HG03354 (cell line): ENCODE measurements around the gene CCDC171.

Source experiments
- ATAC-seq: cut with Tn5 transposase; IDR thresholded peaks from one replicate; pipeline ENCODE4 v1.9.1; 2021; ENCODE audit warnings: mild to moderate bottlenecking; ENCODE audit not compliant: unreplicated experiment, poor library complexity, severe bottlenecking

Gene CCDC171

GRCh38 chr9:15959663-15960062, 406.8 kb downstream of the CCDC171 start:
- ATAC-seq: no peak

DNA sequence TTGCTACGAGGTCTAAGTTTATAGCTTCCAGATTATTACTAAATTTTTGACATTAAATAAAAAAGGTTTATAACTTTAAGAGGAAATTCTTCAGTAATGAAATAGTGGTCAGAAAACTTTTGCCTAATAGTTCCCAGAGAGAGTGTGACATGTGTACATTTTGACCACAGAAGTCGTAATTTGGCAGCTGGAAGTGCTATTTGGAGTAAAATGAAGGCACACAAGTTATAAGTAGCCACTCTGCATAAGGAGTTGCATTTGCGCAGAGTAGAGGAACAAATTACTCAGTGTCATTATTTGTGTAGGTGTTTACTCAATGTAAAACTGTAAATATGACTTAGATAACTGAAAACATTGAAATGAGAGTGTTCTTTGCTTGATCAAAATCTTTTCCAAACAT, 408.4 kb downstream of the CCDC171 start:
- no peak for ATAC-seq

GRCh38 chr9:15965246-15965745, 412.5 kb downstream of the CCDC171 start:
- ATAC-seq: no peak

DNA sequence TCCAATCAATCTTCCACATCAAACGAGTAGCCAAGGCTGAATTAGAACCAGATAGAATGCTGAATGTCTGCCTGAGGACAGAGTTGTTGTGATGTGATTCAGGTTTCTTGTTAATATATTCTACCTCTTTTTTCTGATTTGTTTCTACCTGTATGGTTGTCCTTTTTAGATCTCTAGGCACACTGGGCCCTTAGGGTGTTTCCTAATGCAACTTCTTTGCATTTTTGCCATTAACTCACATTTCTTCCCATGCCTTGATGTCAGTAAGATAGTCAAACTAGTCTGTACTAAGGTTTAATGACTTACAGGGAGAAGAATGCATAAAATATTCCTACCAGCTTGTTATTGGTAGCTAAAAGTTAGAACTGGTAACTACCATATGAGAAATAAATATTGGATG, 413.6 kb downstream of the CCDC171 start:
- no peak for ATAC-seq

DNA sequence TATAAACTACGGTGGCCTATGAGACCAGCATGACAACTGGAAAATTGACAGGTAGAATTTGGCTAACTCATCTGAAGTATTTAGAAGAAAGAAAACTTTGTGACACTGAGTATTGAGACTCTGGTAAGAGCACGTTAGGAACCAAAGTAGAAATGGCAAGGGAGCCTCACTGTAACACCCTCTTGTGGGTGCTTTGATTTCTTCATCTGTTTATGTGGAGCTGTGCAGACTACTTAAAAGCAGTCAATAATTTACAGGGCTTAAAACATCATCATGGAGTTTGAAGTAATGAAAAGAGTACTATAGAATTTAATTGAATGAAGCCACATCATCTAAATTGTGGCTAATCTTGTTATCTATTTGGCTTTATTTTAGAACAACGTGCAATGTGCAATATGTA, 414.2 kb downstream of the CCDC171 start:
- ATAC-seq: no peak

DNA sequence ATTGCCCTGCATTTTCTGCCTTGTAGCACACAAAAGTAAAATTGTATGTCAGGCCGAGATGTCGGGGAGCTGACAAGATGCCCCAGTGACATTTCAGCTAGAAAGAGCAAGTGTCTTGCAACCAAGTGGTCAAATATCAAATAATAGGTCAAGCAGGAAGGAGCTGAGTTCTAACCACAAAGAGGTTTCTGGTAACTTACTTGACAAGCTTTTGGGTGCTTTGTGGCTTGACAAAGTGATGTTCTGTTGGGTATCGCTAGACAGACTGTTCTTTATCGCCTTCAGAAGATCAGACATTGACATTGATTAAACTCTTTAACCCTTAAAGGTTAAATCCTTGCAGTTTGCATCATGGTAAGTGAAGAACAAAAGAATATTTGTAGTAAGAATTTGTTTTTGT, 419.9 kb downstream of the CCDC171 start:
- no peak for ATAC-seq

- no peak for ATAC-seq
Observed at GRCh38 chr9:15975101-15975778, 422.4 kb downstream of the CCDC171 start.

- ATAC-seq: no peak
Observed at GRCh38 chr9:15977438-15977837, 424.6 kb downstream of the CCDC171 start.

DNA sequence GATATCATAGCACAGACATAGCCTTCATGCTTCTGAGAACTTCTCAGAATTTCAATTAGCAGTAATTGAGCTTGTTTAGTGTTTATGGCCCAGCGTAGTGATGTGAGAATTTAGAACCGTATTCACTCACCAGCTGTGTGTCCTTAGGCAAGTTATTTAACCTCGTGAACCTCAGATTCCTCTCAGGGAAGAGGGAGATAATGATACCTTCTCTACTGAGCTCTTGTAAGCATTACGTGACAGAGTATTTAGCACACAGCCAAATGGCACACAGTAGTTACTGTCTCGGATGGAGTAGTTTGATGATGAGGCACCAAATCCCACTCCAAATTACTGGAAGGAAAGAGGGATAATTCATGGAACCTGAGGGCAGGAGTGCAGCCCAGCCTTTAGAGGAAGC, 429.3 kb downstream of the CCDC171 start:
- no peak for ATAC-seq

DNA sequence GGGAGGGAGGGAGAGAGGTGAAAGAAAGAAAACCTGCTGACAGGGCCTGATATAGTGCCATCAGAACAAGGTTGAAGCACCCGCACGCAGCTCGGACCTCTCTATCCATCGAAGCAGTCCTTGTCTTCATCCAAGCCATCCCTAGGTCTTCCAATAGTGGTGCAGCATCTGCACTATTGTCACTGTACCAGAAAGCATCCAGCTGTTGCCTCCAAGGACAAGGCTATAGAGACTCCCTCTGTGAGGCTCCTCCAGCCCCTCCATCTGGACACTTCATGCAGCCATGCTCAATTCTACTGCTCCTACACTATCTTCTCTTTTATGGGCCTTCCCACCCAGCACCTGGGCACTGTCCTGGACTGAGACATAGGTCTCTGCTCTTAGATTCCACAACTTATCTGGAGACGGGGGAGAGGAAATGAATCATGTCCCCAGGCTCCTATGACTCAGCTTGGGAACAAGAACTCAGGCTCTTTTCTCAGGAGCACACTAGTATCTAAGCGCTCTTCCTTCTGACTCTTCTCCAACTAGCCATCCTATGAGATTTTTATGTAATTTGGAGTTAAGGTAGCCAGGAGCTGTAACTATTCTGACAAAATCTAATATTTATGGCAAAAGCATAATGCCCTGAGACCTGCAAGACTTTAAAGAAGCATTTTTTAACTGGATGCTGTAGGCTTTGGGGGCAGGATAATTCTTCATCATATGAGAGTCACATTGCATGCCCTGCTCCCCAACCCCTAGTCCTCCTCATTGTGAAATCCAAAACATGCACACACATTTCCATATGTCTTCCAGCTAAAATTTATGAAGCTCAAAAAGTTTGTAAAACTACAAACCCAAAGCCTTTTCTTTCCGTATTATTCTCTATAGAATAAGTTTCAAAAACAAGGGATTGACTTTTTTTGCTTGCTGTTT, 446.8 kb downstream of the CCDC171 start:
- ATAC-seq: no peak

GRCh38 chr9:16000811-16001210, 448.0 kb downstream of the CCDC171 start:
- ATAC-seq: no peak

DNA sequence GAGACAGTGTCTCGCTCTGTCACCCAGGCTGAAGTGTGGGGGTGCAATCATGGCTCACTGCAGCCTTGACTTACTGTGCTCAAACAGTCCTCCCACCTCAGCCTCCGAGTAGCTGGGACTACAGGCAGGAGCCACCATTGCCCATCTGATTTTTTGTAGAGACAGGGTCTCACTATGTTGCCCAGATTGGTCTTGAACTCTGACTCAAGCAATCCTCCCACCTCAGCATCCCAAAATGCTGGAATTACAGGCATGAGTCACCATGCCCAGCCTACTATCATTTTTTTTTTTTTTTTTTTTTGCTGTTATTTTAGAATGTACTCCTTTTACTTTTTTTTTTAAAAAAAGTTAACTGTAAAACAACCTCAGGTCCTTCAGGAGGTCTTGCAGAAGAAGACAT, 449.0 kb downstream of the CCDC171 start:
- no peak for ATAC-seq

- no peak for ATAC-seq
Observed at GRCh38 chr9:16002816-16003215, 450.0 kb downstream of the CCDC171 start.

- ATAC-seq: no peak
Observed at GRCh38 chr9:16003785-16004184, 450.9 kb downstream of the CCDC171 start.

DNA sequence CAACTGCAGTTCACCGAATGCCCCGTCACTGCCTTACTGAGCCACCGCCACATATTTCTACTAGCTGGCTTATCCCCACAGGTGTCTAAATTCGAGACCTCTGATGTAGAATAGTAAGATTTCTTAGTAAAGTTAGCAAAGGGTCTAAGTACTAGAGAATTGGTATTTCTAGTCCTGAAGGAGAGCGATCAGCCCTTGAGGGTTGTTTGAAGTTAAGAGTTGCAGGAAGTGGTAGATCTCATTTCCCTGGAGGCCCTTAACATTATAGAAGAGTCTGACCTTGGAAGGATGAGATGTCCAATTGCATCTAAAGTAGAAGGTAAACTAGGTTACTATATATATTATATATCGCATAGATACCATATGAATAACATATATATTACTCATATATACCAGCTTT, 451.8 kb downstream of the CCDC171 start:
- no peak for ATAC-seq

- no peak for ATAC-seq
Observed at GRCh38 chr9:16010221-16010620, 457.4 kb downstream of the CCDC171 start.

DNA sequence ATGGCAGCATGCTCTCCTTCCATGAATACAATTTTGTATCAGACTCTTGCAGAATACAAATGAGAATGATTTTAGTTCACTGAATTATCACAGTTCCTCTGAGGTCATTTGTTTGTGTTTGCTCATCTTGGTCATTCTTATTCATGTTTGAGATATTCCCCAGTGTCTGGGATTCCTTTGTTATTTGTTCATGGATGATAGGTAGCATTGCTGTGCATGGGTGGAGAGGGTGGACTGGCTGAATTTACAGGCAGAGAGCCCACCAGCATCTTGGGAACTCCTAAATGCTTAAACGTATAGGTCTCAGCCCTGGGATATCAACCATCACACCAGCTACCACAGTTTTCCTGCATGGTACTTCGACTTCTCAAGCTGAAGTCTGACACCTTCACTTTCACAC, 459.8 kb downstream of the CCDC171 start:
- ATAC-seq: no peak

DNA sequence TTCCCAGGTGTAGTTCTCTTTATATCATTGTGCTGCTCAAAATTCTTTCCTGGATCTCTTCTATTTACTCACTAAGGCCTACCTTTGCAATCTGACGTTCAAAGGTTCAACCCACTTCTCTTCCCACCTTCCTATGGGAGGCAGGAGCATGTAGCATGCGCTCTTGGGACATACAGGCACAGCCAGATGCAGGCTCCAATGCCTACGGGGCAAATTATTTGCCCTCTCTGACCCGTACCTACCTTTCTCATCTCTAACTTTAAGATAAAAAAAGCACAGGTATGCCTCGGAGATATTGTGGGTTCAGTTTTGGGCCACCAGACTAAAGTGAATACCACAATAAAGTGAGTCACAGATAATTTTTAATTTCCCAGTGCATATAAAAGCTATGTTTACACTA, 460.5 kb downstream of the CCDC171 start:
- no peak for ATAC-seq

GRCh38 chr9:16013826-16014225, 461.0 kb downstream of the CCDC171 start:
- no peak for ATAC-seq

DNA sequence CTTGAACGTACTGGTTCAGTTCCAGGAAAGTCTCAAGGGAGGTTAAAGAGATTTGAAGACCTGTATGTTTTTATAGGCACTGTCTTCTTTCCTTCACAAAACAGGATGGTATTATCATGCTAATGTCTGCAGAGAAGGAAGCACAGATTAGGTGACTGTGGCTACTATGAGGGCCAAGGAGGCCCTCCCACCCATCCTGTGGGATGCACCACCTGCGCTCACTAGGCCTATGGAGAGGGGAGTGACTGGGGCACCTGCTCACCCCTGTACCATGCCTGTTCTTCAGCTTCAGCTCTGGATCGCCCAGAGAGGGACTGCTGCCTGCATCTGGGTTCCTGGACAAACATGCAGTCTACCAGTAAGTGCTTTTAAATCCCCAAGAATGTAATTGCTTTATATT, 469.4 kb downstream of the CCDC171 start:
- ATAC-seq: no peak

DNA sequence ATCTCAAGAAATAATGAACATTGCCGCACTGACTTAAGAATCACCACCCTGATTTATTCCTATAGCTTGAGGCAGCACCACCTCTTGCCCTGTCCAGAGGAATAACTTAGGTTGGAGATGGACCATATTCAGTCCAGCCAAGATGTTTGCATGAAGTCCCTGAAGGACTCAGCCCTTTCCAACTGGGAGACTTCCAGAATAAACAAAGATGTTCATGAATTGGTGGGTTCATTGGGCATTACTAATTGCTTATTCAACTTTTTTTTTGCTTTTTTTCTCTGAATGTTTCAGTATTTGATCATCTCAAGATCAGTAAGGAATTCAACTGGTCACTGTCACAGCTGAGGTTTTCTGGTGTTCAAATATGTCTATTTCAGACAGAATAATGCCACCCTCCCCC, 470.6 kb downstream of the CCDC171 start:
- no peak for ATAC-seq
